Measurements from ENCODE around the gene TINCR. TPM values are rescaled to one million over a fixed set of nuclear protein-coding genes. Genes with fewer than 3 reads are reported as not detected.

Gene TINCR
- total RNA-seq, 1 donor from 2014 or later: 0.20 TPM

DNA sequence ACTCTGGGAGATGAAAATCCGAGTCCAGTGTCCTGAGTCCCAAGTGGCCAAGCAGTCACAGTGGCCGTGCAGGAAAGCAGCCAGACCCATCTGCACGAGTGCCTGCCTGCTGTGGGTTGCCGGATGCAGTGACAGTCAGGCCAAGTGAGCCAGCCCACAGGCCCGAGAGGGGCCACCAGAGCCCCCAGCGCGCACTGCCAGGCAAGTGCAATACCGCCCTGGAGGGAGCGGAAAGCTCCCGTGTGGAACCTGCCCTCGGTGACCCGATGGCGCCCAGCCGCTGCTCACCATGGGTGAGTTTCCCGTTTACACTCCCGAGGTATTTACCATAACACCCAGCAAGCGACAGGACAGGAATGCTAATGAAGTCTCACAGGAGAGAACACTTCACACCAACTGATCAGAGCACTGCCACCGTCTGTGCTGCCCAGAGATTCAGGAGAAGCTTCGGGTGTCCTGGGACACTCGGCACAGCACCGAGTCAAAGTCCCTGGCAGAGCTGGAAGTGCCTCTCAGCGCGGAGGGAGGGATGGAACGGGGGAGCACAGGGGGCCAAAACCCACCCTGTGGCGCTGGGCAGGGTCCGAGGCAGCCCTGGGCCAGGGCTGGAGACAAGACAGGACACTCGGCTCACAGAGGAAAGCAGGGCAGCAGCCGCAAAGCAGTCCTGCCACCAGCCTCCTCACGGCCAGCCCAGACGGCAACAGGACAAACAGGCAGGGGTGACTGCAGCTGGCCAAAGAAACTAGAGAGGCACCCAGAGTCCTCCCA is 21.3 kb upstream of the TINCR start:
- no peak for DNase-seq (ENCODE audit: low spot score)

- no peak for DNase-seq (ENCODE audit: low spot score)
Observed at GRCh38 chr19:5588441-5588840, 20.7 kb upstream of the TINCR start.

DNA sequence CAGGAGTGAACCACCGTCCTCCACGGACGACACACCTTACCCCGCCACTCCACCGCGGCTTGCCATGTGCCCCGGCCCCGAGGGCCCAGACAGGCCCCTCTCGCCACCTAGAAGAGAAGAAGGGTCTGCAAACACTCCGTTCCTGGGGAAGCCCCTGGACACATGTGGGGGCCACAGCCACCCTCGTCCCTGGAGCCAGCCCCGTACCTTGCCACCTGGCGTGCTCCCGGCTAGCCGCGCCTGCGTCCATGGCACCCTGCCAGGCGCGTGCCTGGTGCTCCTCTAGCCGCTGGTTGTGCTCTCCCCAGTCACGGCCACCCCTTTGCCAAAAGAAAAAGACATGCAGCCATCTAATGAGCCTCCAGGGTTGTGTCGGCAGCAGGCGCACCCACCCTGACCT is 19.9 kb upstream of the TINCR start:
- DNase-seq (ENCODE audit: low spot score): no peak

- DNase-seq (ENCODE audit: low spot score): no peak
Observed at GRCh38 chr19:5587071-5587455, 19.3 kb upstream of the TINCR start.

DNA sequence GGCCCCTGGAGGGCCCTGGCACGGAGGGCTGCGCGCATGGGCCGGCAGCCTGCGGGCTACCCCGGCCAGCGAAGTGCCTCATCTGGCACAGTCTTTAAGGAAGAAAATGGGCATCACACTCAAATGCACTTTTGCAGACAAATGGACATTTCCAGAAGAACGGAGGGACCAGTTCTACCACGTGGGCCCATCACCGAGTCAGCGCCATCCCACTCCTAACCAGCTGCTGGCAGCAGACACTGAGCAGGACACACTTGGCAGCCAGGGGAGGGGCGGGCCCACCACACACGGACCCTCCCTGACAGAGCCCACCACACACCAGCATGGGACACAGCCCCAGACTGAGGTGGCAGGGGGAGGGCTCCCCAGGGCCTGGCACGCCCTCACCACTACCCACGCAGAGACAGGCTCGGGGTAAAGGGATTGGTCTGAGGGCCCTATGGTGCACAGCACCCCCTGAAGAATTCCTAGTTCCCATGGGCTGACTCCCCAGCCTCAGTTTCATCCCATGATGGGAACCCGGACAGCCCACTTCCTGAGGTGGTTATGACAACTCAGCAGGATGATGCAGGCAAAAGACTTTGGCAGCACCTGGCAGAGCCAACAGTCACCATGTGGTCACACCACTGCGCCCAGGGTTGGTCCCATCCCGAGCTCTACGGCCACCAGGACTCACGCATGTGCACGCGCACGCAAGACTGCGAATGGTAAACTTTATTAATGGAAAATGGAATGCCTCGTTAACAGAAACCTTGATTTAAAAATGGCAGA is 18.7 kb upstream of the TINCR start:
- no peak for DNase-seq (ENCODE audit: low spot score)

DNA sequence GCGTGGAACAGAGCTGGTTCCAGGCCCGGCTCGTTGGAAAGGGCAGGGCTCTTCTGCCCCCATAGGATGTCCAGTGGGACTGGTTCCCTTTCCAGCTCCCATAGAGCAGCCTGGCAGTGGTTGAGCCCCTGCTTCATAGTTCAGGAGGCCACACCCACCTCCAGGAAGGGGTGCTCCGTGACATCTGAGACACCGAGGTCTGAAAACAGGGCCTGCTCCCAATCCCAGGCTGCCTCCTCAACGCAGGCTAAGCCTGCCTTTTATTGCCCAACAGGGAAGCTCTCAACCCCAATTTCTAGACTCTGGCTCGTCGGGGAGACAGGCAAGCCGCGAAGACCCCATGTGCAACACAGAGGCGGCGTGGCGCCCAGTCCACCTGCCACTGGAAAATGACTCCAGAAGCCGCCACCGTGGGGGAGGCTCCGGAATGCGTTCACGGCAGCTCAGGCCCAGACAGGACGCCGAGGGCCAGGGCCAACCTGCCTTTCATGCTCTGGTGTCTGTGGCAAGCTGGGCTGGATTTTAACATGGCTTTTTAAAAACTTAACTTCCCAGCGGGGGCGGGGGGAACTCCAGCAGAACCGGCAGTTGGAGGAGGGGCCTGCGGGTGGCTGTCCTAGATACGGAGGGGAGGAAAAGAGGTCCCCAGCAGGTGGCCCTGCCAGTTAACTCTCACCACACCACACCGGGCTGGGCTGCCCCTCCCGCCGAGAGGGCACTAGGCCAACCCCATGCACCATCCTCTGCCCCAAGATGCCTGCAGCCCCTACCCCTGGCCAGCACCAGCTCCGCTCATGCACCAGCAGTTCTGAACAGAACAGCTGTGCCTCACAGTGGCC is 17.9 kb upstream of the TINCR start:
- DNase-seq (ENCODE audit: low spot score): no peak

- no peak for DNase-seq (ENCODE audit: low spot score)
Observed at GRCh38 chr19:5580161-5580571, 12.4 kb upstream of the TINCR start.

DNA sequence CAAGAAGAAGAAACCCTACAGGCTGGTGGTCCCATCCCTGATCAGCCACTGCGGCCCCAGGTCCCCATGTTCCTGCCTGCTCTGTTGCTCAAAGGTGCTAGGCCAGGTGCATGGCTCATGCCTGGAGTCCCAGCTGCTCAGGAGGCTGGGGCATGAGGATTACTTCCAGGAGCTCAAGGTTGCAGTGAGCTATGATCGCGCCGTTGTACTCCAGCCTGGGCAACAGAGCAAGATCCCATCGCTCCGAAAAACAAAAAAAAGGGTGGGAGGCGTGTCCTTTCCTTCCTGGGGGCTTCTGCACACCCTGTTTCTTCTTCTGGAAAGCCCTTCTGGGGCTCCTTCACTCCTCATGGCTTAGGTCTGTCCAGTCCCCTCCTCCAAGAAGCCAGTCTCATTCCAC is 11.9 kb upstream of the TINCR start:
- no peak for DNase-seq (ENCODE audit: low spot score)

GRCh38 chr19:5579286-5579685 is 11.5 kb upstream of the TINCR start:
- DNase-seq (ENCODE audit: low spot score): no peak

DNA sequence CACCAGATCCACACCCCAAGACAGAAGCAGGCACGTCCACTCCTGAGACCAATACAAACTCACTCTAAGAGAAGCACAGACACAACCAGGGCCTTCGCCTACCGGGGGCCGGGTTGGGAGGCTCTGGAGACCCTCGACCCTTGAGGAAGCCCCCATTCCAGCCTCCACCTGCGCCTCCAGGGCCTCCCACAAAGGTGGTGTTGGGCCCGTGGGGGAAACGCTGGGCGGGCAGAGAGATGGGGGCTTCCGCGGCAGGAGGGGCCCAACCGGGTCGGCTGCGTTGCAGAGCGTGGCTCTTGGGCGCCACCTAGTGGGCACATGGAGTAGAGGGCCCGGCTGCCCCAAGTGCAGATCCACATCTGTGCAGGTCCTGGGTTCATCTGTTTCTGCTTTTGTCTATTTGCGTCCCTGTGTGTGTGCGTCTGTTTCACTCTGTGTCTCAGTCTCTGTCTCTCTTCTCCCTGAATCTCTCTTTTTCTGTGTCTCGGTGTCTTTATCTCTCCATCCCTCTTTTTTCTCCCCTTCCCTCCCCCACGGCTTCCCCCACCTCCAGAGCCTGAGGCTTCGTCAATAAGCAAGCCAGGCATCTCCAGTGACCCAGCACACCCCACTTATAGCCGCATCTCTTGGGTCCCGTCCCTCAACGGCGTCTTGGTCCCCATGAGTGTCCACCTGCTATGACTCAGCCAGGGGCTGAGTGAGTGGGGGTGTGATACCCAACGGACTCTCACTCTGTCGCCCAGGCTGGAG is 10.5 kb upstream of the TINCR start:
- DNase-seq (ENCODE audit: low spot score): peak; percentile 61

GRCh38 chr19:5575590-5575989 is 7.8 kb upstream of the TINCR start:
- no peak for DNase-seq (ENCODE audit: low spot score)

GRCh38 chr19:5572556-5573286 is 5.0 kb upstream of the TINCR start:
- DNase-seq (ENCODE audit: low spot score): no peak

GRCh38 chr19:5571777-5572176 is 4.0 kb upstream of the TINCR start:
- no peak for DNase-seq (ENCODE audit: low spot score)

DNA sequence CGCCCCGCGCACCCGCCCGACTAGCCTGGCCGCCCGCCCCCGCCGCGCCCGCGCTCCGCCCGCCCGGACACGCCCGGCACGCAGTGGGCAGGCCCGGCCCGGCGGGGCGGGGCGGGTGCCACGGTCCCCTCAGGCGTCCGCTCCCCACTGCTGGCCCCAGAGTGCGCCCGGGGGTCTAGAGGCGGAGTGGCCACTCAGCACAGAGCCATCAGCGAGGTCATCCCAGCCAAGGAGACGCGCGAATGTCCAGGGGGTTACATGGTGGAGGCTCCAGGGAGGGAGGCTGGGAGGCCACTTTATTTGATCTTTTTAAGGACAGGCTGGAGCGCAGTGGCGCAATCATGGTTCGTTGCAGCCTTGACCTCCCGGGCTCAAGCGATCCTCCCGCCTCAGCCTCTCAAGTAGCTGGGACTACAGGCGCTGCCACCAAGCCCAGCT is 236 bp upstream of the TINCR start:
- no peak for DNase-seq (ENCODE audit: low spot score)

GRCh38 chr19:5564930-5565329 is 2.8 kb downstream of the TINCR start:
- no peak for DNase-seq (ENCODE audit: low spot score)

GRCh38 chr19:5563935-5564612 is 3.7 kb downstream of the TINCR start:
- no peak for DNase-seq (ENCODE audit: low spot score)

DNA sequence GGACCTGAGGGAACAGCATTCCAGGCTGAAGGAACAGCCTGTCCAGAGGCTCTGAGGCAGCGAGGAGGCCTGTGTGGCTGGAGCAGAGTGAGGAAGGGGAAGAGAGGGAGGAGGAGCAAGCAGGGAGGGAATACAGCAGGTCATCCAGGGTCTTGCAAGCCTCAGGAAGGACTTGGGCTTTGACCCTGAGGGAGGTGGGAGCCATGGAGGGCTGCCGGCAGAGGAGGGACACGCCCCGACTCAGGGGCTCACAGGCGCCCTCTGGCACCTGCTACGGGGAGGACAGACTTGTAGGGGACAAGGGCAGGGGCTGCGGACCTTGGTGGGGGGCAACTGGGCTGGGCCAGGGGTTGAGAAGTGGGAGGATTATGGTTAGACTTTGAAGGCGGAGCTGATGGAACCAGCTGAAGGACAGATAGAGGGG is 4.7 kb downstream of the TINCR start:
- DNase-seq (ENCODE audit: low spot score): no peak

- no peak for DNase-seq (ENCODE audit: low spot score)
Observed at GRCh38 chr19:5562280-5562679, 5.5 kb downstream of the TINCR start.

DNA sequence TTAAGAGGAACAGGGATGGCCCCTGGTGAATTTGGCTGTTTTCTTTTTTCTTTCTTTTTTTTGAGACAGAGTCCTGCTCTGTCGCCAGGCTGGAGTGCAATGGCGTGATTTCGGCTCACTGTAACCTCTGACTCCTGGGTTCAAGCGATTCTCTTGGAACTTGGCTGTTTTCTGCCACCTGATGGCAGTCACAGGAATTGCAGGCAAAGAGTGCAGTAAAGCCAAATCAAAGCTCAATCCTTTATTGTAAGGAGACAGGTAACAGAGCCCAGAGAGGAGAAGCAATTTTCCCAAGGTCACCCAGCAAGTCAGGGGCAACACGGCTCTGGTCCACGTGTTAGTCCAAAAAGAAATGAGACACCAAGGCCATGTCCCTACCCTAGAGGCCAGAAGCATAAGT is 6.2 kb downstream of the TINCR start:
- DNase-seq (ENCODE audit: low spot score): no peak

DNA sequence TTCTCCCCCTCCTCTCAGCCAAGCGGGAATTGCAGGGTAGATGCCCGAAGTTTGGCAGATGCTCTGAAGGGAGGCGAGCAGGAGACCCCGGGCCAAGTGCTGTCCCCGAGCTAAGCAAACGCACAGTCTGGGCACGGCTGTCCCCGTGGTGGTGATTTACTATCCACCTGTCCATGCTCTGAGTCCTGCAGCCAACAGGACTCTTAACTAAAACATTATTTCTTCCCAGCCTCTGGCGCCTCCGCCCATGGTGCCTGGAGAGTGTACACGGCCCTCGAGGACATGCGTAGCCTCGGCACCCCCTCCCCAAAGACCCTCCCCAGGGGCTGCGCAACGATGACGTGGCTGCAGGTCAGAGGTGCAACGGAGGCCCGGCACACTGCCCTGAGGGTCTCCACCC is 7.6 kb downstream of the TINCR start:
- no peak for DNase-seq (ENCODE audit: low spot score)

DNA sequence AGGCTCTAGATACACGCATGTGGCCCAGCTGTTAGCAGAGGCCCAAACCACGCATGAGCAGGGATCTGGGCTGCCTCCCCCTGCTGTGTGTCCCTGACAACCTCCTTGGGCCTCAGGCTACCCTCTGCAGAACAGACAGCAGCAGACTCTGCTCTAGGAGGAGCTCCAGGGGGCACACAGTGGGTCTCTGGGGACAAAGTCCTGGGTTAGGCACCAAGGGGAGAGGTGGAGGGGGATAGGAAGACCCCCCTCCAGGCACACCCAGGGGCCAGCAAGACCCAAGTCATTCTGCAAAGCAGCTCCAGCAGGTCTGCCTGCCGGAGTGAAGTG is 8.0 kb downstream of the TINCR start:
- DNase-seq (ENCODE audit: low spot score): no peak

Data from mucosa of gallbladder (tissue), 1 donor.